Tibial artery (tissue), 4 donors: Measurements from ENCODE around the gene SLC5A5.

Experiments used
- DNase-seq, 2 donors: peaks; one replicate each; pipeline ENCODE4 v3.0.0-alpha.2; 2019
- H3K27ac ChIP-seq, 2 donors: fragments of 200-600 bp; sonication (generic) in 1 of 2; 1 replicate in 1 of 2; 2 replicates in 1 of 2; pipeline ENCODE4 v1.5.1; 2018 to 2019; ENCODE audit warnings: mild to moderate bottlenecking in 1 of 2
- H3K27me3 ChIP-seq, 2 donors: fragments of 200-600 bp; sonication (generic) in 1 of 2; one replicate each; pipeline versions ENCODE4 v1.5.1 to v1.6.0; 2016 to 2019
- H3K36me3 ChIP-seq, 3 donors: fragments of 200-600 bp; sonication (generic) in 2 of 3; one replicate each; pipeline ENCODE4 v1.5.1; 2016 to 2019; ENCODE audit warnings: mild to moderate bottlenecking in 2 of 3
- H3K4me1 ChIP-seq, 4 donors: fragments of 200-600 bp; sonication (generic) in 2 of 4; 1 replicate in 3 of 4; 2 replicates in 1 of 4; pipeline ENCODE4 v1.5.1; 2016 to 2019
- H3K4me3 ChIP-seq, 2 donors: fragments of 200-600 bp; sonication (generic) in 1 of 2; 1 replicate in 1 of 2; 2 replicates in 1 of 2; pipeline ENCODE4 v1.5.1; 2018 to 2019; ENCODE audit warnings: mild to moderate bottlenecking in 2 of 2
- H3K9me3 ChIP-seq, 3 donors: fragments of 200-600 bp; sonication (generic) in 1 of 3; one replicate each; pipeline ENCODE4 v1.5.1; 2016 to 2019
- intact Hi-C: fragments of 100-400 bp; cut with DNase I; formaldehyde crosslinking; loops from one replicate; pipeline ENCODE4 v1.15.0; 2023; ENCODE audit warnings: low total_unique reads
- TF ChIP-seq, protein P1 (sequence below), 2 experiments: fragments of 200-600 bp in 1 of 2; fragments of 450-650 bp in 1 of 2; IDR thresholded peaks; one replicate each; pipeline ENCODE4 v1.5.1; 2017 to 2019; ENCODE audit warnings: antibody characterized with exemption in 2 of 2, mild to moderate bottlenecking in 1 of 2, moderate library complexity in 1 of 2

The SLC5A5 gene

DNA sequence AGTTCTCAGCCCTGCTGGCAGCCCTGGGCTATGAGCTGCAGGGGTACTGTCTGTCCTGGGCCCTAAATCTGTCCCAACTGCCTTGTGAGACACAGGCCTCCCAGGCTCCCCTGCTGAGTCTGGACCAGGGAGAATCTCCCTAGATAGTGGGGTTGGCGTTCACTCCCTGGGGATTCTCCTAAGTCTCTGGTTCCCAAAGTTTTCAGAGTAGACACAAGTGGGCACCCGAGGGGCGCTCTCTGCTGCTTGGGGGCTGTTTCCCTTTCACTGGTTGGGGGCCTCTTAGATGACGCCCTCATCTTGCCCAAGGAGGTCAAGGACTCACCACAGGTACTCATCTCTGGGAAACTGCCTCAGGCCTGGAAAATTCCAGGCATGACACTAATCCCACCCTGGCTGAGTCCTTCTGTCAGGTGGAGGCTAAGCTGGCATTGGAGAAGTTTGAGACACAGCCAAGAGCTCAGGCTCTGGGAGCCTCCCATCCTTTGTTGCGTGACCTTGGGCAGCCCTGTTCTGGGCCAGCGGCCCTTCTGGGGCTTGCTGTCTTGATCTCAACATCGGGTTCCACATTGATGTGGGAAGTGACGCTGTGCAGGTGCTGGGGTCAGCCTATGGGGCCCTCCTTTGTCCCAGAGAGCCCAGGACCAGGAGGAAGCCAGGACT, 8.1 kb upstream of the SLC5A5 start:
- H3K9me3 ChIP-seq, result no peaks in the 10 kb centered on the region
- no peak for DNase-seq
- TF ChIP-seq, protein P1, sequence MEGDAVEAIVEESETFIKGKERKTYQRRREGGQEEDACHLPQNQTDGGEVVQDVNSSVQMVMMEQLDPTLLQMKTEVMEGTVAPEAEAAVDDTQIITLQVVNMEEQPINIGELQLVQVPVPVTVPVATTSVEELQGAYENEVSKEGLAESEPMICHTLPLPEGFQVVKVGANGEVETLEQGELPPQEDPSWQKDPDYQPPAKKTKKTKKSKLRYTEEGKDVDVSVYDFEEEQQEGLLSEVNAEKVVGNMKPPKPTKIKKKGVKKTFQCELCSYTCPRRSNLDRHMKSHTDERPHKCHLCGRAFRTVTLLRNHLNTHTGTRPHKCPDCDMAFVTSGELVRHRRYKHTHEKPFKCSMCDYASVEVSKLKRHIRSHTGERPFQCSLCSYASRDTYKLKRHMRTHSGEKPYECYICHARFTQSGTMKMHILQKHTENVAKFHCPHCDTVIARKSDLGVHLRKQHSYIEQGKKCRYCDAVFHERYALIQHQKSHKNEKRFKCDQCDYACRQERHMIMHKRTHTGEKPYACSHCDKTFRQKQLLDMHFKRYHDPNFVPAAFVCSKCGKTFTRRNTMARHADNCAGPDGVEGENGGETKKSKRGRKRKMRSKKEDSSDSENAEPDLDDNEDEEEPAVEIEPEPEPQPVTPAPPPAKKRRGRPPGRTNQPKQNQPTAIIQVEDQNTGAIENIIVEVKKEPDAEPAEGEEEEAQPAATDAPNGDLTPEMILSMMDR (IDR thresholded peaks at IDR 0.05), result no peak
- H3K27ac ChIP-seq, result no peak overlapping the region
- H3K27me3 ChIP-seq, result no peaks in the 10 kb centered on the region
- intact Hi-C loops, result loop anchor here (5.0 kb wide), 1 partner anchor 134 kb away; no protein-coding TSS in a partner anchor
- no peak overlapping the region for H3K4me3 ChIP-seq
- peaks cover 5 to 30% (median 18%) of the 10 kb centered on the region in 4 donors for H3K4me1 ChIP-seq
- peaks cover 34 to 50% (median 47%) of the 10 kb centered on the region in 3 donors for H3K36me3 ChIP-seq

DNA sequence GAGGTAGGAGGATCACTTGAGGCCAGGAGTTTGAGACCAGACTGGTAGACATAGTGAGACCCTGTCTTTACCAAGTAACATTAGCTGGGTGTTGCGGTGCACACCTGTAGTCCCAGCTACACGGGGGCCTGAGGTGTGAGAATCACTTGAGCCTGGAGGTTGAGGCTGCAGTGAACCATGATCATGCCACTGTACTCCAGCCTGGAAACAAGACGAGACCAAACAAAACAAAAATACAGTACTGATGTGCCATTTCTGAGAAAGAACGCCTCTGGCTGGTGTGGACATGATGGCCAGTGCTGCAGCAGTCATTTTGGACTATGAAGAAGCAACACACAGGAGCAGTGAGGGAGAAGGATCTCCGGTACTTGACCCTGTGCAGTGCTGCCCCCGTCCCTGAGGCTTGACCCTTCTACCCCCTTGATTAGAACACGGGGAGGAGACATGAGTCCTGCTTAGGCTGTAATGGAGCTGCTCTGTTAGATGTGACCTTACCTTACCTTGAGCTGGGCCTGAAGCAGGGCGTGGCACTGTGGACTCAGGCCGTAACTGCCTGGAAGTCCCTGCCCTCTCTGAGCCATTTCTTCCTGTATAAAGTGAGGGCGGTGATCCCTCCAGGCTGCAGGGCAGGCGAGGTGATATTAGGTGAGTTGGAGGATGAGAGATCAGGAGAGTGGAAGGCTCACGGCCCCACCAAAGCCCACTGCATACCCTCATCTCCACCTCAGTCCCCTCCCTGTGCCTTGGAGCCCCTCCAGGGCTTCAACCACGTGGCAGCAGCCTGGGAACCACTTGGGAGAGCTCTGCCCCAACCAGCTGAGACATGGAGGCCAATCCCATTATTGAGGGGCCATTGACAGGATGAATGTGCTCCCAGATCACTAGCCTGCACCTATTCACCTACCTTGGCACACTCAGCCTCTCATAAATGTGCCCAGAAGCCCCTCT, 6.1 kb upstream of the SLC5A5 start:
- Histone ChIP-seq H3K4me3 (no peak overlapping the region), H3K4me1 (peaks cover 3 to 27% (median 13%) of the 10 kb centered on the region in 4 donors), H3K36me3 (peaks cover 34 to 50% (median 47%) of the 10 kb centered on the region in 3 donors), H3K9me3 (no peaks in the 10 kb centered on the region), H3K27me3 (peaks cover 0 to 16% of the 10 kb centered on the region in 2 donors), H3K27ac (no peak overlapping the region)
- TF ChIP-seq, protein P1 (IDR thresholded peaks at IDR 0.05), result no peak
- intact Hi-C loops, result no loop called here
- no peak for DNase-seq

DNA sequence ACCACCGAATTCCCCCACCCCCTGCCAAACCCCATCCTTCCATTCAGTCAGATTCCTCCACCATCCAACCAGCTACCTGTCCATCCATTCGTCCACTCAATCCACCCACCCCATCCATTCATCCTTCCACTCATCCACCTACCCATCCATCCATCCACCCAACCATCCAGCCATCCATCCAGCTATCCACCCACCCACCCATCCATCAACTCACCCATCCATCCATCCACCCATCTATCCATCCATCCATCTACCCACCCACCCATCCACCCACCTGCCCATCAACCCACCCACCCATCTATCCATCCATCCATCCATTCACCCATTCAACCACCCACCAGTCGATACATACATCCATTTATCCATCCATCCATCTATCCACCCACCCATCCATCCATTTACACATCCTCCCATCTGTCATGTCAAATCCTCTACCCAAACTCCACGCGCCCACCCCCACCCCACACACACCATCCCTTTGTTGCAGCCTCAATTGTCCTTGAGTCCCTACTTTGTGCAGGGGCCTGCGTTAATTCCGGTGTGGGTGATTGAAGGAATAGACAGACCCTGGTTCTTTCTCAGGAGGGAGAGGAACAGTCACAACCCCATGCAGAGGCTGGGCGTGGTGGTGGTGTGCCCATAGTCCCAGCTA, 5.3 kb upstream of the SLC5A5 start:
- TF ChIP-seq, protein P1 (IDR thresholded peaks at IDR 0.05), result no peak
- H3K4me3 ChIP-seq, result no peak overlapping the region
- H3K36me3 ChIP-seq, result peaks cover 32 to 49% (median 45%) of the 10 kb centered on the region in 3 donors
- peaks cover 0 to 24% of the 10 kb centered on the region in 2 donors for H3K27me3 ChIP-seq
- no peaks in the 10 kb centered on the region for H3K9me3 ChIP-seq
- peaks cover 0 to 20% (median 5%) of the 10 kb centered on the region in 4 donors for H3K4me1 ChIP-seq
- no peak for DNase-seq
- no peak overlapping the region for H3K27ac ChIP-seq
- intact Hi-C loops, result no loop called here

DNA sequence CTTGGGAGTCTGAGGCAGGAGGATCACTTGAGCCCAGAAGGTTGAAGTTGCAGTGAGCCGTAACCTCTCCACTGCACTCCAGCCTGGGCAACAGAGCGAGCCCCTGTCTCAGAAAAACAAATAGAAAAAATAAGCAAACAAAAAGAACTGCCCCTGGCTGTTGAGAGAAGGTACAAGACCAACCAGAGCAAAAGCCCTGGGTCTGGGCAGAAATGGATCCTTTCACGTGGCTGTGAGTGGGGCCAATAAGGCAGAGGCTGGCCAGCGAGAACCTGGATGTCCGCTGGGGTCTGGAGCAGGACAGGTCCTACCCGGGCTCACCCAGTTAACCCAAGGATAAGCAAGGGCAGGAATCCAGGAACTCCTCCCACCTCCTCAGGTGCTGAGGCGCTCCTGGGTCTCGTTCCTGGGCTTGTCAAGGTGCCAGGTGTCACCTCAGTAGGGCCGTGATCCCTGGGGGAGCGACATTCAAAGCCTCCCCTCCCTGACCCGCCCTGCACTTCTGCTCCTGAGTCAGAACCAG, 4.7 kb upstream of the SLC5A5 start:
- TF ChIP-seq, protein P1 (IDR thresholded peaks at IDR 0.05), result no peak
- Histone ChIP-seq H3K27ac (no peak overlapping the region), H3K4me1 (peaks cover 0 to 20% (median 3%) of the 10 kb centered on the region in 4 donors), H3K27me3 (peaks cover 0 to 30% of the 10 kb centered on the region in 2 donors), H3K9me3 (no peaks in the 10 kb centered on the region), H3K36me3 (peaks cover 26 to 43% (median 39%) of the 10 kb centered on the region in 3 donors), H3K4me3 (no peak overlapping the region)
- intact Hi-C loops, result no loop called here
- no peak for DNase-seq

DNA sequence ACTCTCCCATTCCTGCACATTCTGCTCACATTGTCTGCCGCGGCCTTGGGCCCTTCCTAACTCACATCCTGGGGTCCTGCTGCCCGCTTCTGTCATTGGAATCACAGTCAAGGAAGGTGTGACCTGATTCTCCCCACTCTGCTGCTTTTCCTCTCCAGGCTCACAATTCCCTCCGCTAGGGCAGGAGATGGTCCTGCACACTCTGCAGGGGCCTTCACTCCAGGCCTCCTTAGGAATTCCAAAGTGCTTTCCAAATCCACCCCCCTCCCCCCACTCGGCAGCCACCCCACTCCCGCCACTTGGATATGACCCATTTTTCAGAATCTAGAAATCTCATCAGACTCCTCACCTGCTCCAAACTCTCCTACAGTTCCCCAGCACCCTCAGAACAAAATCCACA, 3.1 kb upstream of the SLC5A5 start:
- TF ChIP-seq, protein P1 (IDR thresholded peaks at IDR 0.05), result no peak
- H3K9me3 ChIP-seq, result no peaks in the 10 kb centered on the region
- peaks cover 10 to 27% (median 23%) of the 10 kb centered on the region in 3 donors for H3K36me3 ChIP-seq
- peaks cover 5 to 46% of the 10 kb centered on the region in 2 donors for H3K27me3 ChIP-seq
- H3K4me1 ChIP-seq, result peaks cover 0 to 21% (median 11%) of the 10 kb centered on the region in 4 donors
- no peak overlapping the region for H3K27ac ChIP-seq
- H3K4me3 ChIP-seq, result no peak overlapping the region
- no peak for DNase-seq
- intact Hi-C loops, result no loop called here
